GM13976 (cell line): ENCODE results near the gene GJB2.
"Not testable (repeated sequence)": the region's sequence is repeated elsewhere in the genome, so short reads cannot be mapped to it uniquely, and the experiment has no call there.

Source experiments
- DNase-seq: peaks from one replicate; pipeline ENCODE4 v3.0.0; 2012; ENCODE audit warnings: low spot score
- in situ Hi-C: fragments of 300-500 bp; cut with MboI; formaldehyde crosslinking; loops from one replicate; pipeline ENCODE4 v1.12.0; 2022; ENCODE audit warnings: low sequenced_read_pairs, mixed read lengths, inconsistent platforms; ENCODE audit not compliant: unreplicated experiment
- TF ChIP-seq, protein P1 (sequence below): IDR thresholded peaks from 2 replicates; pipeline ENCODE4 v1.5.1; 2012; ENCODE audit warnings: borderline replicate concordance, mild to moderate bottlenecking; ENCODE audit not compliant: insufficient read depth; ENCODE audit errors: extremely low read depth, missing control alignments, control extremely low read depth

Gene GJB2

DNA sequence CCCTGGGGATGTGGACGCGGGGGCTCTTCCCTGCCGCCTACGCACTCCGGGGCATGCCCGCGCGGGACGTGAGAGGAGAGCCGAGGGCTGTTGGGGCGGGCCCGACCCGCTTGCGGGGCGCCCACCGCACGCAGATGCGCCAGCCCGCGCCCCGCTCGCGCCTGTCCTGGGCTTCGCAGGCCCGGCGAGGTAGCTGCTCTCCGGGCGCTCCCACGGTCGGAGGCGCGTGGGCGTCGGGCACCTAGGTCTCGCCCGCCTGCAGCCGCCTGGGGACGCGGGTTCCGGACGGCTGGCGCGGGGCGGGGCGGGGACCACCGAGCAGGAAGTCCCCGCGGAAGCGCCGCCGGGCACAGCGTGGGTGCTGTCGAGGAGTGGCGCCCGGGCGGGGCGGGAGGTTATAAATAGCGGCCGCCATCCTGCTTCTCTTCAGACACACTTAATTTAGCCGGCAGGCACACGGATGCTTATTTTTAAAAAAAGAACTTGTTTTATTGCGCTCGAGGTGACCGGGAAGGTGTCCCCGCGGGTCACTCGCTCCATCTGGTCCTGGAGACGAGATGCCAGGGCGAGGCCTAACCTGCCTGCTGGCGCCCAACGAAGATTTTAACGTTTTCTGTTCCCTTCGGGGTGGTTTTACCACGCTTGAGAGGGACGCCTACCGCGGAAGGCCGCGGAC is 31.3 kb downstream of the GJB2 start:
- in situ Hi-C loops = loop anchor here (25.0 kb wide), 2 partner anchors 174 to 424 kb away; no protein-coding TSS in a partner anchor
- TF ChIP-seq, protein P1, sequence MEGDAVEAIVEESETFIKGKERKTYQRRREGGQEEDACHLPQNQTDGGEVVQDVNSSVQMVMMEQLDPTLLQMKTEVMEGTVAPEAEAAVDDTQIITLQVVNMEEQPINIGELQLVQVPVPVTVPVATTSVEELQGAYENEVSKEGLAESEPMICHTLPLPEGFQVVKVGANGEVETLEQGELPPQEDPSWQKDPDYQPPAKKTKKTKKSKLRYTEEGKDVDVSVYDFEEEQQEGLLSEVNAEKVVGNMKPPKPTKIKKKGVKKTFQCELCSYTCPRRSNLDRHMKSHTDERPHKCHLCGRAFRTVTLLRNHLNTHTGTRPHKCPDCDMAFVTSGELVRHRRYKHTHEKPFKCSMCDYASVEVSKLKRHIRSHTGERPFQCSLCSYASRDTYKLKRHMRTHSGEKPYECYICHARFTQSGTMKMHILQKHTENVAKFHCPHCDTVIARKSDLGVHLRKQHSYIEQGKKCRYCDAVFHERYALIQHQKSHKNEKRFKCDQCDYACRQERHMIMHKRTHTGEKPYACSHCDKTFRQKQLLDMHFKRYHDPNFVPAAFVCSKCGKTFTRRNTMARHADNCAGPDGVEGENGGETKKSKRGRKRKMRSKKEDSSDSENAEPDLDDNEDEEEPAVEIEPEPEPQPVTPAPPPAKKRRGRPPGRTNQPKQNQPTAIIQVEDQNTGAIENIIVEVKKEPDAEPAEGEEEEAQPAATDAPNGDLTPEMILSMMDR = no peak
- DNase-seq = peak; percentile 63

DNA sequence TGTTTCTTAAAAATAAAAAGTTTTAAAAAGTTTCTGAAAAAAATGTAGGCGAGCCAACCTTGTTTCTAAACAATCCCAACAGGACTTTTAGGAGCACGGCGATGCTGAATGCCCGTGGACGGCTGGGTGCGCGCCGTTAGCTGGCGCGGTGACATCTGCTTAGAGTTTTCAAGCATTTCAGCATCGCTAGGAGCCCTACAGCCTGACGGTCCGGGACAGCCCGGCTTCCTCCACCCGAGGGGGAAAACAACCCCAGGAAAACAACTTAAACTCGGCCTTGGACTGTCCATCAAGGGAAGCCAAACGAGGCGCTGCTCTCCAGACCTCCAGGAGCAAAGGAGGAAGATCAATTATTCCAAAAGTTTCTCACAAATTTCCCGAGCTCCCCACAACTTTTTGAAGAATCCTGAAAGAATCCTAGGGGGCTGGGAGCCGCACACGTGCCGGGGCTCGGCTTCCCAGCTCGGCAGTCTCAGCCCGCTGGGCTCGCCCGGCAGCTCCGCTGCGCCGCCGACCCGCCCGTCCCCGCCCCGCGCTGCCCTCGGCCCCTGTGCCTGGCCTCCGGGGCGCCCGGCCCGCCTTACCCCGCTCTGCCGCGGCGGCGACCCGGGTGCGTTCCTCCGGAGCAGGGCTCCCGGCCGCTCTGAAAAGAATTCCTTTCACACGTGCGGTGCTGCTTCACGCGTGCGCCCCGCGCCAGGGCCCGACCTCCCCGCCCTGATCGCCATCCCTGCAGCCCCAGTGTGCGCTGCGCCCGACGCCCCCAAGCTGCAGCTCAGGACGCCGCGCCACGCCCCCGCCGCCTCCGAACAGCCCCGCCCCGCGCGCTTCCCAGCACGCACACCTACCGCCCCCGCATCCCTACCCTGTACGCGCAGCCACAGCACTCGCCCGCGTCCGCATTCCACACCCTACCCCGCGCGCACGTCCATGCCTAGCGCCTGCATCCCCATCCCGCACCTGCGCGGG is 32.1 kb downstream of the GJB2 start, which contains the start of gene GJA3:
TSS of gene GJA3 (minus strand) at position 747 of the 969 bp plus-strand sequence. CDS start 17,764 bp downstream, outside the sequence.
- TF ChIP-seq, protein P1 = no peak
- DNase-seq = peak; percentile 61
- in situ Hi-C loops = loop anchor here (25.0 kb wide), 2 partner anchors 173 to 423 kb away; no protein-coding TSS in a partner anchor

DNA sequence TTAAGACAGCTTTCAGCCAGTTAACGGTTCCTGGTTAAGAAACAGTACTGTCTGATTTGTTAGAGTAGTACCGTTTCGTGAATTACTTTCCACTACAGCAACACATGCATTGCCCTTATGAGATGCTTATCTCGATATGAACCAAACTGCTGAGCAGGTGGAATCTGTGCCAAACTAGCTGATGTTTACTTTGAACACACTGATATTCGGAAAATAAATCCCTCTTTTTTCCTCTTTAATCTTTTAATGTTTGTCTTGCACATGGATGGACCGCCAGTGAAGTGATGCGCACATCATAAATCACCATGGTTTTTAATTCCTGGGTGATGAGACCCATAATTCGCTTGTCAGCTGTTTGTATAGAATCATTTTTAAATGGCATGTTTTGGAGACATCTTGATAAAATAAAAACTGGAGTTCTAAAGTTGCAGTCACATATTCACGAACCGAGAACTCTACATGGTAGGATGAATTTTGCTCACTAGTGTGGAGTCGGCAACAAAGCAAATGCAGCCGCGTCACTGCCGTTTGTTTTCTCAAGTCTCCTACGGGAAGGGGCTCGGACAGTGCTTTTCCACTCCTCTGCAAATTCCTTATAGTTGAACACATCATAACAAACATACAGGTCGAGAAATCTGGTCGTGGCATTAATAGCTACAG is 33.0 kb downstream of the GJB2 start:
- TF ChIP-seq, protein P1 = no peak
- no peak for DNase-seq
- in situ Hi-C loops = loop anchor here (25.0 kb wide), 2 partner anchors 172 to 422 kb away; no protein-coding TSS in a partner anchor

DNA sequence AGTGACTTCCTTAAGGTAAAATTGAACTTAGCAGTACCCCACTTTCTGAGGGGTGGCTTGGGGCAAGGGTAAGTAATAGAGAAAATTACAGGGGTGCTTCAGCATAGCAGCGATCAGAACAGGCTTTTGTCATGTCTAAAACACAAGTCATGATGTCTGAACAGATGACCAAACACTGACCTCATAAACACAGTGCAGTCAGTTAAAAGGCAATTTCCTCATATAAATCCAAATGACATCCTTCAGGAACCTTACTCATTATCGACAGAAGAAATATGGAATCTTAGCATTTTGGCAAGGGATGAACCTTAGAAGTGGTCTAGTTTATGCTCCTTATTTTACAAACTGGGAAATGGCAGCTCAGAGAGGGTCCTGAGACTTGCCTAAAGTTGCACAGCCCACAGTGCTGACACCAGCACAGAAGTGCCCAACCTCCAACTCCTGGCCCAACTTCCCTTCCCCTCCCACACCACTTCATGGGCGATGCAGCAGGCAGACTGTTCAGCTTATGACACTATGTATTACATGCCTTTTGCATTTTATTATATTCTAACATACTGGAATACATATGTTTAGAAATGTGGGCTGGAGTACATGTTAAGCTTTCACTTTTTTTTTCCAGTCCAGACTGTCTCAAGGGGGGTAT is 35.5 kb downstream of the GJB2 start:
- DNase-seq = no peak
- in situ Hi-C loops = loop anchor here (25.0 kb wide), 2 partner anchors 170 to 420 kb away; no protein-coding TSS in a partner anchor
- TF ChIP-seq, protein P1 = no peak

DNA sequence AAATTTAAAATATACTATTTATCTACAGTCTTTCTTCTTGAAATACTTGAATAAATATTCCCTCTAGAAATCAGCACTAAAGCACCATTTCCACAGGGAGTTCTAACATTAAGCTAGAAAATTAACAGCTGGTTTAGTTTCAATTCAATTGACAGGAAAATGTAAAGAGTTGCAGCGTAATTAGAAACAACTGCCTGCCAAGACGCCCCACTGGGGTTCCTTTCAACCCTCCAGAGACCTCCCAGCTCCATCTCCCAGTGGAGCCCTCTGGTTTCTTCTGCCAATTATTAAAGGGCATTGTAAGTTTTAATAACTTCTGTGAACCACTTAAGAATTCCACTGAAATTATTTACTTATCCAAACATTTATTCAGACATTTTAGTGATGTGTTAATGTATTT is 36.0 kb downstream of the GJB2 start:
- DNase-seq = no peak
- in situ Hi-C loops = loop anchor here (25.0 kb wide), 2 partner anchors 169 to 419 kb away; no protein-coding TSS in a partner anchor
- TF ChIP-seq, protein P1 = no peak

DNA sequence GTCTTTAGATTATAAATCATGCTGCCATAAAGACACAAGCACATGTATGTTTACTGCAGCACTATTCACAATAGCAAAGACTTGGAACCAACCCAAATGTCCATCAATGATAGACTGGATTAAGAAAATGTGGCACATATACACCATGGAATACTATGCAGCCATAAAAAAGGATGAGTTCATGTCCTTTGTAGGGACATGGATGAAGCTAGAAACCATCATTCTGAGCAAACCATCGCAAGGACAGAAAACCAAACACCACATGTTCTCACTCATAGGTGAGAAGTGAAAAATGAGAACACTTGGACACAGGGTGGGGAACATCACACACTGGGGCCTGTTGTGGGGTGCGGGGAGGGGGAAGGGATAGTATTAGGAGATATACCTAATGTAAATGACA is 39.4 kb downstream of the GJB2 start:
- in situ Hi-C loops = loop anchor here (25.0 kb wide), 2 partner anchors 166 to 416 kb away; no protein-coding TSS in a partner anchor
- DNase-seq = not testable (repeated sequence)
